Measurements from ENCODE around the gene NTSR1. TPM values are rescaled to one million over a fixed set of nuclear protein-coding genes. Genes with fewer than 3 reads are reported as not detected.

NTSR1 gene
- total and polyA plus RNA-seq, 2 of the 8 experiments (the other 6 are each of a cell fraction or from before 2014, with no cell fraction given) = 0.53 to 0.89 TPM

DNA sequence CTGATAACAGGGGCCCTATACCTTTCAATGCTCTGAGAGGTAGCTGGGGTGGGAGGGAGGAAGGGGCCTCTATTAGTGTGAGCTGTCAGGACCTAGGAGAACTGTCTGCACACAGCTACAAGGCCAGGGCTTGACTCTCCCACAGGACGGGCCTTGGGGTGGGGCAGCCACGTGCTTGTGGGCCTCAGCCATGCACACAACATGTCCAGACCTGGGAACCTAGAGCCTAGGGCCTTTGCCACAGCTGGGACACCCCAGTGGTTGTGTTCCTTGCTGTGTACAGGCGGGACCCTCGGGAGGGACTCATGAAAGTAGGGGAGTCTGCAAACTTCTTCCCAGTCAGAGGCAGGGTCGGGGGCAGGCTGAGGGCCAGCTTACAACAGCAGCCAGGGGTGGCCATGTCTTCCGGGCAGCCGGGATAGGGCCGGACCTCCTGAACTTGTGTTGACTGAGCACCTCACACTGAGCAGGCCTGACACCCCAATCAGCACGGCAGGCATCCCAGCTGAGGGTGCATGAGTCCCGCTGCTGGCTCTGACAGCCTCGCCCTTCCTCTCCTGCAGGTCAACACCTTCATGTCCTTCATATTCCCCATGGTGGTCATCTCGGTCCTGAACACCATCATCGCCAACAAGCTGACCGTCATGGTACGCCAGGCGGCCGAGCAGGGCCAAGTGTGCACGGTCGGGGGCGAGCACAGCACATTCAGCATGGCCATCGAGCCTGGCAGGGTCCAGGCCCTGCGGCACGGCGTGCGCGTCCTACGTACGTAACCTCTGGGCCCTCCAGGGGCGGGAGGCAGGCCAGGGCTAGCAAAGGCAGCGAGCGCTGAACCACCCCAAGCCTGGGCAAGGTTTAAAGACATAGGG lies 45.7 kb downstream of the NTSR1 start (continued):
- TF ChIP-seq RXRA (IDR thresholded peaks at IDR 0.05; ENCODE audit: insufficient read depth, low read depth, low read length) = no peak
- TF ChIP-seq TBP (IDR thresholded peaks at IDR 0.05; ENCODE audit: low read depth, low read length) = no peak
- TF ChIP-seq POLR2AphosphoS5 (IDR thresholded peaks at IDR 0.05; ENCODE audit: low read depth, low read length) = no peak
- no peak for TF ChIP-seq TAF7 (optimal IDR thresholded peaks at IDR 0.05; ENCODE audit: borderline replicate concordance, low read depth, low read length)
- TF ChIP-seq KDM4A (IDR thresholded peaks at IDR 0.05; ENCODE audit: low read depth, low read length, severe bottlenecking) = no peak
- TF ChIP-seq JUND (IDR thresholded peaks at IDR 0.05; ENCODE audit: low read length) = no peak
- no peak for TF ChIP-seq MAX (IDR thresholded peaks at IDR 0.05)
- TF ChIP-seq FOSL1 (IDR thresholded peaks at IDR 0.05; ENCODE audit: insufficient read depth, low read depth, low read length) = no peak
- no peak for TF ChIP-seq TAF1 (IDR thresholded peaks at IDR 0.05; ENCODE audit: low read depth, low read length)
- no peak for TF ChIP-seq CHD2 (IDR thresholded peaks at IDR 0.05; ENCODE audit: low read length)
- no peak for TF ChIP-seq RBBP5 (IDR thresholded peaks at IDR 0.05; ENCODE audit: borderline replicate concordance, low read depth, low read length)
- no peak for TF ChIP-seq HDAC2 (IDR thresholded peaks at IDR 0.05; ENCODE audit: borderline replicate concordance in 1 of 2, low read depth in 2 of 2, low read length in 2 of 2)
- no peak for TF ChIP-seq TCF12 (IDR thresholded peaks at IDR 0.05; ENCODE audit: low read depth, low read length)
